Activated CD4-positive, alpha-beta T cell treated with anti-CD3 and anti-CD28 coated beads, Interleukin-2, amount 50 U/mL, for 24 hours (primary cell): Measurements from ENCODE around the gene UNC80.

Source experiments
- DNase-seq, 2 donors: peaks; one replicate each; pipeline ENCODE4 v3.0.0-alpha.2; 2020; ENCODE audit warnings: low read depth in 1 of 2, low spot score in 1 of 2

Gene UNC80

GRCh38 chr2:209960676-209961630 lies 189.3 kb downstream of the UNC80 start:
- peak in 1 of 2 donors; percentile 16 for DNase-seq

- DNase-seq = no peak
Measured at GRCh38 chr2:209965723-209966122, 194.1 kb downstream of the UNC80 start.

- DNase-seq = no peak
Measured at GRCh38 chr2:209969692-209970091, 198.1 kb downstream of the UNC80 start.

- no peak for DNase-seq
Measured at GRCh38 chr2:209970271-209970670, 198.6 kb downstream of the UNC80 start.

DNA sequence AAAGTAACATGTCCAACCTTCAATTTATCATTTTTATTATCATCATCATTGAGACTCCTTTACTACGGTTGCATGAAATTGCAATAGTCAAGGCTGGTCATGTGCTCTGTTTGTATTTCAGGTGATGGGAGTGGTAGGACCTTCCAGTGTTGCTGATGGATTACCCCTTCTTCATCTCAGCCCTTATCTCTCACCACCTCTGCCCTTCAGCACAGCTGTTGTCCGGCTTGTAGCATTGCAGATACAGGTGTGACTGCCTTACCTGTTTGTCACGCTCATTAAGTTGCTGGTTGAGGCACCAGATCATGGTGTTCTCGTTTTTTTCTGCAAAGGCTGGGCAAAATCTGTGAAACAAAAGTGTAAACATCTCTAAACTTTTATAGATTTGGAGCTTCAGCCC lies 199.1 kb downstream of the UNC80 start:
- no peak for DNase-seq

- DNase-seq = no peak
Measured at GRCh38 chr2:209973328-209973727, 201.7 kb downstream of the UNC80 start.

- DNase-seq = no peak
Measured at GRCh38 chr2:209974576-209974975, 202.9 kb downstream of the UNC80 start.

GRCh38 chr2:209976698-209977385 lies 205.2 kb downstream of the UNC80 start:
- DNase-seq = no peak

- no peak for DNase-seq
Measured at GRCh38 chr2:209977386-209978239, 206.0 kb downstream of the UNC80 start.

GRCh38 chr2:209984291-209984690 lies 212.7 kb downstream of the UNC80 start:
- no peak for DNase-seq

DNA sequence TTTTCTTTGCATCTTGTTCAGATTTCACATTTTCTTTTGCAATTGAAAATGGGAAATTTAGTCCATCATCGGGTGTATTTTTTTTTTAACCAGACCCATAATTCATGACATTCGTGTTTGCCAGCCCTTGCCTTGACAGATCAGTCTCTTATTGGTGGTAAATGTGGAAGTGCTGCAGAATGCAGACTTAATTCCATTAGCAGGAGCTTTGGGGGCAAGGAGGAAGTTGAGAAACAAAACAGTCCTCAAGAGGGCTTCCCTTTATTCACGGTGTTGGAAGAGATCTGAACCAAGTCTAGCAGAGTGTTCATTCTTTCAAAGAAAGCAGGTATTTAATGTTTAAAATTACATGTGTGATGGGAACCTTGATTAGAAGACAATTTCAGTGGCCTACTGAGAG lies 214.2 kb downstream of the UNC80 start:
- DNase-seq = no peak

- no peak for DNase-seq
Measured at GRCh38 chr2:209986415-209986814, 214.8 kb downstream of the UNC80 start.

GRCh38 chr2:209988010-209988409 lies 216.4 kb downstream of the UNC80 start:
- DNase-seq = no peak

DNA sequence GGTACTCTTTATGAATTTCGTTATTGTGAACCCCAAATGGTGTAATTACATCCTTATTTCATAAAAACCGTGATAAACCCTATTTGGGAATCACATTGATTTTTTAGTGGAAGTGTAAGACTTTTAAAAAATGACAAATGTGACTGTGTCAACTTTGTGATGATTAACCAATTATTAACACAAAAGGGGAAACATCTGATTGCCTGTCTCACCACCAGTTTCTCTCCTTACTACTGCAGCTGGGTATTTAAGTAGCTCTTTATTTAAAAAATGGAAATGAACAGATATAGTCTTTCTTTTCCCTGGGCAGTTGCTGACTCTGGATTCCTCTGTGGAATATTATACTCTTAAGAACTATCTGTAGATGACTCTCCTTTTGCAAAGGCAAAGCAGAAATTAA lies 219.2 kb downstream of the UNC80 start:
- DNase-seq = no peak

DNA sequence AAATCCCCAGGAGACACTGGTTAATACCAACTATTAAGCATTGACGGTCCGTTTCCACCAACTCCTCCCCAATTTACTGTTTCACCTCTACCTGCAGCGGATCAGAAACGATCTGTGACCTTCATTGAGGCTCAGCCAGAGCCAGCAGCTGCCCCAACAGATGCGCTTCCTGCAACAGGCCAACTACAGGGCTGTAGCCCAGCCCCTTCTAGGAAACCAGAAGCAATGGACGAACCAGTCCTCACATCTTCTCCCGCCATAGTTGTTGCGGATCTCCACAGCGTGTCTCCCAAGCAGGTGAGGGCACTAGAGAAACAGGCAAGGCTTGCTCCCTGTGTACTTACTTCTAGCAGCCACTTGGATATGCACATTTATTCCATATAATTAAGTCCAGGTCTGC lies 222.3 kb downstream of the UNC80 start:
- no peak for DNase-seq

DNA sequence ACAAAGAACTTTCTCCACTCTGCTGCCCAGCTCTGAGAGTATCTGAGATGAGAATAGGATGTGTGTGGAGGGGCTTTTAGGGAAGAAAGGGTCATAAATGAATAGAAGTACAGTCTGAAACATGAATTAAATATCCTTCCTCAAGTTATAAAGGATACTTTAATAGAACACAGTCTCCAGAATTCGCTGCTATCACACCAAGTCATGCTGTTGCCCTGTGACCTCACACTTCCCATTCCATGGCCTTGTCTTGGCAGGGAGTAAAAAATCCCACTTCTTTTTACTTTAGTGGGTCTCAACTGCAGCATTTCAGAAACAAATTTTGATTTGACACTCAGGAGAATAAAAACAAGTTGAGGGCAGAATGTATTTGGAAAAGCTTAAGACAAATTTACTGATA lies 227.0 kb downstream of the UNC80 start:
- no peak for DNase-seq

DNA sequence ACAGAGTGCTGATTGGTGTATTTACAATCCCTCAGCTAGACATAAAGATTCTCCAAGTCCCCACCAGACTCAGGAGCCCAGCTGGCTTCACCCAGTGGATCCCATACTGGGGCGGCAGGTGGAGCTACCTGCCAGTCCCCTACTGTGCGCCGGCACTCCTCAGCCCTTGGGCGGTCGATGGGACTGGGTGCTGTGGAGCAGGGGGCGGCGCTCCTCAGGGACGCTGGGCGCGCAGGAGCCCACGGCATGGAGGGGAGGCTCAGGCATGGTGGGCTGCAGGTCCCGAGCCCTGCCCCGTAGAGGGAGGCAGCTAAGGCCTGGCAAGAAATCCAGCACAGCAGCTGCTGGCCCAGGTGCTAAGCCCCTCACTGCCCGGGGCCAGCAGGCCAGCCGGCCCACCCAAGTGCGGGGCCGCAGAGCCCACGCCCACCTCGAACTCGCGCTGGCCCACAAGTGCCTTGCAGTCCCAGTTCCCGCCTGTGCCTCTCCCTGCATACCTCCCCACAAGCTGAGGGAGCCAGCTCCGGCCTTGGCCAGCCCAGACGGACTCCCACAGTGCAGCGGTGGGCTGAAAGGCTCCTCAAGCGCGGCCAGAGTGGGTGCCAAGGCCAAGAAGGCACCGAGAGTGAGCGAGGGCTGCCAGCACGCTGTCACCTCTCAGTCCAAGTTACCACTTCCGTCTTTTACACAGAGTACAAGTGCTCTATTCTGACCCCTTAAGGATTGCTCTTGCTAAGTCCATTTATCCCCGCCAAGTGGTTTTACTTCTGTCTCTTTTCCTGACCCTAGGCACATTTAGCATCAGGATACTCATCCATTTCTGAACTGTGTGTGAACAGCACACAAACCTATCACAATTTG lies 229.1 kb downstream of the UNC80 start:
- no peak for DNase-seq

DNA sequence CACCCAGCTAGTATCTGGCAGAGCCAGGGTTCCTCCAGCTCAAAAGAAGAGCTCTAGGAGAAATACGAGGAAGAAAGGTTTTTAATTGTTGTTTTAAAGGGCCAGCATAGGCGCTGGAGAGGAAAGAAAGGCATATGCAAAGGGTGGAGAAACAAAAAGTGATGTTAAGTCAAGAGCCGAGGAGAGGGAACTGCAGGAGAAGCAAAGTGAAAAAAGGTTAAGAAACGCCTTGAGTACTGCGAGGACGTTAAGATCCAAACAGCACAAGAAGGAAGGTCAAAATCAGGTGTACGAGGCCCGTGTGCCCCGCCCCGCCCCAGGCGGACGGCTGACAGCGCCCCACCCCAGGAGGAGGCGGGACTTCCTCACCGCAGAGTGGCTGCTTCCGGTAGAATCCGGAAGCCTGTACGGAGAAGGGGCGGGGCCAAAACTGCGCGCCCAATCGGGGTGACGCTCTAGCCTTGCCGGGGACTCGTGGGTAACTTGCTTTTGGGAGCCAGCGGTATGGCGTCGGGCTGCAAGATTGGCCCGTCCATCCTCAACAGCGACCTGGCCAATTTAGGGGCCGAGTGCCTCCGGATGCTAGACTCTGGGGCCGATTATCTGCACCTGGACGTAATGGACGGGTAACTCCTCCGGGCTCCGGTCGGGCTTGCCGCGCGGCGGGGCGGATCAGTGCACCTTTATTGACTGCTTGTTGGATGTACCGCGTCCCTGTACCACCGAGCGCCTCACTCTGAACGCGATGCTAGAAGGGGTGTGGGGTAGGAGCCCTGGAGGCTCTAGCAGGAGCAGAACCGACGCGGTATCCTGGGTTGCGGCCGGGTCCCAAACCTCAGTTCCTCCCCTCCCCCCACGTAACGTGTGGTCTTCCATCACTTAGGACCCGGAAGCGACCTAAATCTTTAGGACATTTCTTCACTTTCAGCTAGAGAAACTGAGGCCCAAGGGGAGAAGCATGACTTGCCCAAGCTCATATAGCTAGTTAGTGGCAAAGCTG lies 230.8 kb downstream of the UNC80 start, which contains the start of gene RPE:
Gene RPE (plus strand): TSS at position 481 of the 1,000 bp plus-strand sequence. CDS start 24 bp downstream, at position 505.
- DNase-seq = peak; percentile 95 to 97

- no peak for DNase-seq
Measured at GRCh38 chr2:210003359-210003758, 231.7 kb downstream of the UNC80 start.
